Common myeloid progenitor, CD34-positive (primary cell): ENCODE measurements around the gene SIGLEC5.
"Not testable (repeated sequence)": the region's sequence is repeated elsewhere in the genome, so short reads cannot be mapped to it uniquely, and the experiment has no call there.

Experiments used
- CTCF ChIA-PET: fragments of 350-600 bp; sonication (Branson Sonifier 250); formaldehyde crosslinking; loops from one replicate; lab custom pipeline; 2021; ENCODE audit warnings: antibody characterized with exemption; lab: Charles Lee
- POLR2A ChIA-PET: fragments of 350-600 bp; sonication (Branson Sonifier 250); formaldehyde crosslinking; loops from one replicate; lab custom pipeline; 2021; ENCODE audit warnings: antibody characterized with exemption; lab: Charles Lee
- DNase-seq, 3 donors: peaks; one replicate each; pipeline versions ENCODE4 v3.0.0 to v3.0.0-alpha.2; 2013
- H3K27ac ChIP-seq, 2 experiments: 1 replicate in 1 of 2; 2 replicates in 1 of 2; pipeline ENCODE4 v1.7.0; 2013; ENCODE audit warnings: inconsistent platforms in 2 of 2, low read length in 2 of 2, mild to moderate bottlenecking in 2 of 2, low read depth in 1 of 2, moderate library complexity in 1 of 2; ENCODE audit not compliant: severe bottlenecking in 2 of 2, insufficient read depth in 1 of 2, poor library complexity in 1 of 2
- H3K27me3 ChIP-seq, 5 experiments: replicated peaks in 2 of 5; 1 replicate in 3 of 5; 2 replicates in 2 of 5; pipeline versions ENCODE4 v1.6.1 to v1.7.0; 2013; ENCODE audit warnings: low read length in 4 of 5, mild to moderate bottlenecking in 2 of 5, moderate library complexity in 2 of 5, inconsistent platforms in 1 of 5; ENCODE audit not compliant: insufficient read depth in 5 of 5, control insufficient read depth in 4 of 5
- H3K36me3 ChIP-seq, 4 experiments: 1 replicate in 2 of 4; 2 replicates in 2 of 4; pipeline versions ENCODE4 v1.6.1 to v1.7.0; 2013; ENCODE audit warnings: low read length in 3 of 4, control low read depth in 1 of 4, mild to moderate bottlenecking in 1 of 4; ENCODE audit not compliant: control insufficient read depth in 4 of 4, insufficient read depth in 4 of 4
- H3K4me1 ChIP-seq, 4 experiments: 1 replicate in 3 of 4; 2 replicates in 1 of 4; pipeline versions ENCODE4 v1.6.1 to v1.7.1; 2013; ENCODE audit warnings: low read length in 3 of 4, mild to moderate bottlenecking in 3 of 4, control low read depth in 1 of 4, inconsistent platforms in 1 of 4, moderate library complexity in 1 of 4; ENCODE audit not compliant: control insufficient read depth in 4 of 4, insufficient read depth in 4 of 4; ENCODE audit errors: control extremely low read depth in 1 of 4
- H3K4me3 ChIP-seq, 7 experiments: 1 replicate in 4 of 7; 2 replicates in 3 of 7; pipeline versions ENCODE4 v1.5.1 to v1.7.0; 2013; ENCODE audit warnings: mild to moderate bottlenecking in 7 of 7, low read length in 6 of 7, moderate library complexity in 6 of 7, inconsistent platforms in 2 of 7, low read depth in 2 of 7, control low read depth in 1 of 7; ENCODE audit not compliant: insufficient read depth in 4 of 7, control insufficient read depth in 1 of 7; ENCODE audit errors: extremely low read depth in 1 of 7
- H3K9me3 ChIP-seq, 5 experiments: 1 replicate in 4 of 5; 2 replicates in 1 of 5; pipeline versions ENCODE4 v1.6.1 to v1.7.1; 2013; ENCODE audit warnings: low read length in 4 of 5, mild to moderate bottlenecking in 2 of 5, inconsistent platforms in 1 of 5, low read depth in 1 of 5, moderate library complexity in 1 of 5; ENCODE audit not compliant: control insufficient read depth in 4 of 5, insufficient read depth in 2 of 5; ENCODE audit errors: control extremely low read depth in 1 of 5
- WGBS: methylation state at CpG from one replicate; pipeline ENCODE4 v1.1.5; 2013; ENCODE audit not compliant: insufficient coverage; 5-methylcytosine and 5-hydroxymethylcytosine counted together

SIGLEC5 gene

DNA sequence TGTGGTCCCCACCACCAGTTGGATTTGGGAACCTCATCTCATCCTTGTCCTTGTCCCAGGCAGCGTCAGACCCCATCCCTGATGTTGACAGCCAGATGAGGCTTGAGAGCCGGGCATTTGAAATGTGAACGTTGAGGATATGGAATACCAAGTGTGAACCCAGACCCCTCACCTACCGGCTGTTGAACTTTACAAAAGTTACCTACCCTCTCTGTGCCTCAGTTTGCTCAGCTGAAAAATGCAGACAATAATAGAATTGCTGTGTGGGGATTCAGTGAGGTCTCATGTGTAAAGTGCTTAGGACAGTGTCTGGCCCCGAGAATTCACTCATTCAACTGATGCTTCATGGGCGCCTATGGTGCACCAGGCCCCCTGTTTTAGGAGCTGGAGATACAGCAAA, 17.1 kb upstream of the SIGLEC5 start:
- Histone ChIP-seq H3K4me3 (peak overlapping the region in 1 of 7 experiments; percentile 42), H3K9me3 (no peaks in the 10 kb centered on the region), H3K4me1 (peaks cover 3 to 28% (median 11%) of the 10 kb centered on the region in 4 experiments), H3K36me3 (no peaks in the 10 kb centered on the region), H3K27me3 (peaks cover 0 to 5% (median 0%) of the 10 kb centered on the region in 5 experiments), H3K27ac (no peak overlapping the region)
- CTCF ChIA-PET = interaction anchor here (1.4 kb wide), 1 partner anchor 10 kb away, joined by 5 read pairs; no protein-coding TSS in a partner anchor
- POLR2A ChIA-PET = no interaction called here
- no peak for DNase-seq
- 100% methylated on average over 5 of the region's 6 CpGs for WGBS

DNA sequence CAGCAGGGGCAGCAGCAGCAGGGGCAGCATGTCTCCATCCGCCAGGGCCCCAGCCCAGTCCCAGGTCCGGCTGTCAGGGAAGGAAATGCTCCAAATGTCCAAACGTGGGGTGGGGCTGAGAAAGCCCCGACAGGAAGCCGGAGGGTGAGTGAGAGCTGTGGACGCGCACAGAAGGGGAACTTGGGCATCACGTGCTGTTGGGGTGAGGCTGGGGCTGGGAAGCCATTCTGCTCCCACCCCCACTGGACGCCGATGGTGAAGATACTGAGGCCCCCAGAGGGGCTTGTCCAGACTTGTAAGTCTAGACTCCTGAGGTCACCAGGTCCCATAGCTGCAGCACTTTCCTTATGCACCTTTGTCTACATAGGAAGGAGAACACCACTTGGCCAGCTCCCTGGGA, 16.5 kb upstream of the SIGLEC5 start, which contains the start of gene SIGLEC14:
Gene SIGLEC14 (minus strand): TSS at position 96 of the 400 bp plus-strand sequence. CDS start 66 bp downstream, at position 30.
- DNase-seq = peak in 2 of 3 donors; percentile 41 to 46
- H3K4me1 ChIP-seq = peaks cover 2 to 24% (median 10%) of the 10 kb centered on the region in 4 experiments
- 0% methylated on average over 2 of the region's 10 CpGs for WGBS
- H3K27me3 ChIP-seq, H3K27ac ChIP-seq, H3K36me3 ChIP-seq, H3K9me3 ChIP-seq, POLR2A ChIA-PET: not testable (repeated sequence)
- CTCF ChIA-PET = interaction anchor here (1.4 kb wide), 1 partner anchor 10 kb away, joined by 5 read pairs; no protein-coding TSS in a partner anchor
- H3K4me3 ChIP-seq = peak within 1 kb of the TSS in 3 of 7 experiments; percentile 2 to 52 (median 42)

DNA sequence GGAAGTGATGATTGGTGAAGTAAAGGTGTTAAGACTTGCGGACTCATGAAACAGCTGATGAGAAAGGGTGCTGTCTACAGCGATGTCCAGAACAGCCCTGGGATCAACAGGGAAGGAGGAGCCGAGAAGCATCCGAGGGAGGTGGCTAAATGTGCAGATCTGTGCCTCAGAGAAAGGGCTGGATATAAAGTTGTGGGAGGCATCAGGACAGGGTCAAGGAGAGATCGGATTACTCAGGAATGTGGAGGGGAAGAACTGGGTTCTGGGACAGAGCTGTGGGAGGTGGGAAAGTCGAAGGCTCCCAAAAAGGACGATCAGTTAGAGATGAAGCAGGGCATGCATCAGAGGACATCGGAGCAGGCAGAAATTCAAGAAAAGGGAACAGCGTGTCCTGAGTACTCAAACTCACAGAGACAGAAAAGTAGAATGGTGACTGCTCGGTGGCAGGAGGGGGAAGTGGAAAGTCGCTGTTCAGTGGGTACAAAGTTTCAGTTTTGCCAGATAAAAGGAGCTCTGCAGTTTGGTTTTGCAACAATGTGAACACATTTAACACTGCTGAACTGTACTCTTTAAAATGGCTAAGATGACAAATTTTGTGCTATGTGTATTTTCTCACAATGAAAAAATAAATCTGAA, 14.6 kb upstream of the SIGLEC5 start:
- CTCF ChIA-PET = interaction anchor here (0.9 to 3.1 kb wide), 6 partner anchors 11 to 204 kb away, joined by 3 to 8 read pairs (median 4); no protein-coding TSS in a partner anchor

GRCh38 chr19:51641648-51642047, 11.4 kb upstream of the SIGLEC5 start:
- H3K4me3 ChIP-seq = no peak overlapping the region
- ChIA-PET POLR2A (no interaction called here), CTCF (interaction anchor here (1.3 to 1.7 kb wide), 3 partner anchors 10 to 484 kb away, joined by 3 to 5 read pairs (median 3); no protein-coding TSS in a partner anchor)
- H3K27ac ChIP-seq = no peak overlapping the region
- H3K9me3 ChIP-seq = peaks cover 0 to 6% (median 0%) of the 10 kb centered on the region in 5 experiments
- no peaks in the 10 kb centered on the region for H3K36me3 ChIP-seq
- DNase-seq = no peak
- H3K4me1 ChIP-seq = peaks cover 0 to 12% (median 4%) of the 10 kb centered on the region in 4 experiments
- no peaks in the 10 kb centered on the region for H3K27me3 ChIP-seq

More for the DNA sequence above, 14.6 kb upstream of the SIGLEC5 start:
- Histone ChIP-seq H3K9me3 (no peaks in the 10 kb centered on the region), H3K27ac (no peak overlapping the region), H3K4me3 (peak overlapping the region in 1 of 7 experiments; percentile 8), H3K27me3 (no peaks in the 10 kb centered on the region), H3K36me3 (no peaks in the 10 kb centered on the region), H3K4me1 (peaks cover 0 to 18% (median 10%) of the 10 kb centered on the region in 4 experiments)
- peak in 1 of 3 donors; percentile 37 for DNase-seq
- POLR2A ChIA-PET = no interaction called here
- WGBS = 61% methylated on average over 9 of the region's 11 CpGs

DNA sequence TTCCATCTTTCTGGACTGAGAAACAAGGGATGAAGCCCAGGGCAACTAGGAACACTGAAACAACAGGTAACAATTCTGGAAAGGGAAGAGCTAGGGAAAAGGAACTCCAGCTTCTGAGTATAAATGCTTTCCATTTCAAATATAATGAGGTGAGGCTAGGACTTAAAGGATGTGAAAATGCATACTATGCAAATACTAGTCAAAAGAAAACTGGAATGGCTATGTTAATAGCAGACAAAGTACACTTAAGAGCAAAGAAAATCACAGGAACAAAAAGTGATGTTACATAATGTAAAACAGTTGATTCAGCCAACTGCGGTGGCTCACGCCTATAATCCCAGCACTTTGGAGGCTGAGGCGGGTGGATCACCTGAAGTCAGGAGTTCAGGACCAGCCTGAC, 10.2 kb upstream of the SIGLEC5 start:
- Histone ChIP-seq H3K27ac (no peak overlapping the region), H3K27me3 (no peaks in the 10 kb centered on the region), H3K36me3 (no peaks in the 10 kb centered on the region), H3K9me3 (peaks cover 0 to 10% (median 0%) of the 10 kb centered on the region in 5 experiments), H3K4me1 (peaks cover 0 to 9% (median 3%) of the 10 kb centered on the region in 4 experiments), H3K4me3 (no peak overlapping the region)
- POLR2A ChIA-PET = no interaction called here
- no peak for DNase-seq
- WGBS = 87% methylated on average over 3 of the region's 3 CpGs
- CTCF ChIA-PET = interaction anchor here (0.9 to 1.6 kb wide), 9 partner anchors 9 to 482 kb away, joined by 3 to 6 read pairs (median 3); partner anchors contain the start of gene SIGLEC5

- Histone ChIP-seq H3K4me1 (peaks cover 0 to 4% (median 2%) of the 10 kb centered on the region in 4 experiments), H3K36me3 (no peaks in the 10 kb centered on the region), H3K27me3 (no peaks in the 10 kb centered on the region), H3K27ac (no peak overlapping the region), H3K4me3 (no peak overlapping the region), H3K9me3 (peaks cover 0 to 10% (median 0%) of the 10 kb centered on the region in 5 experiments)
- CTCF ChIA-PET = interaction anchor here (0.6 to 1.6 kb wide), 9 partner anchors 9 to 368 kb away, joined by 3 to 6 read pairs (median 3); partner anchors contain the start of gene SIGLEC5
- DNase-seq = no peak
- POLR2A ChIA-PET = no interaction called here
- WGBS = 100% methylated on average over 1 of the region's 4 CpGs
Observed at GRCh38 chr19:51639916-51640315, 9.7 kb upstream of the SIGLEC5 start.
